Activated CD4-positive, alpha-beta T cell treated with anti-CD3 and anti-CD28 coated beads for 48 hours (primary cell): ENCODE results near the gene KCNC4.

ENCODE experiments used
- DNase-seq: peaks from one replicate; pipeline ENCODE4 v3.0.0-alpha.2; 2020

Gene KCNC4

DNA sequence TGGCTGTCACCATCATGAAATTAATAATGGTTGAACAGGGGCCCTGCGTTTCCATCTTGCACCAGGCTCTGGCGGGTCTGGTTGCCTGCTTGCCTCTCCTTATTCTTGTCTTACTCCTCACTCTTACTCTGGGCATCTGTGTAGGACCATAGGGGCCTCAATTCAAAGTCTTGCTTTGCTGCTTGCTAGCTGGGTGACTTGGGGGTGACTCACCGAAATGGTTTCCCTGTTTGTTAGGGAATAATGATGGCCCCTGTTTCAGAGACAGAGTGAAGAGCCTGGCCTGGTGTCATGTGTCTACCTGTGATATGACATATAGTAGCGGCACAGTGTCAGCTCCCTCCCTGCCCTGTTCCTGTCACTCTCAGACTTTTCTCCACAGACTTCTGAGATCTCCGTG, 24.6 kb downstream of the KCNC4 start:
- peak; percentile 29 for DNase-seq

DNA sequence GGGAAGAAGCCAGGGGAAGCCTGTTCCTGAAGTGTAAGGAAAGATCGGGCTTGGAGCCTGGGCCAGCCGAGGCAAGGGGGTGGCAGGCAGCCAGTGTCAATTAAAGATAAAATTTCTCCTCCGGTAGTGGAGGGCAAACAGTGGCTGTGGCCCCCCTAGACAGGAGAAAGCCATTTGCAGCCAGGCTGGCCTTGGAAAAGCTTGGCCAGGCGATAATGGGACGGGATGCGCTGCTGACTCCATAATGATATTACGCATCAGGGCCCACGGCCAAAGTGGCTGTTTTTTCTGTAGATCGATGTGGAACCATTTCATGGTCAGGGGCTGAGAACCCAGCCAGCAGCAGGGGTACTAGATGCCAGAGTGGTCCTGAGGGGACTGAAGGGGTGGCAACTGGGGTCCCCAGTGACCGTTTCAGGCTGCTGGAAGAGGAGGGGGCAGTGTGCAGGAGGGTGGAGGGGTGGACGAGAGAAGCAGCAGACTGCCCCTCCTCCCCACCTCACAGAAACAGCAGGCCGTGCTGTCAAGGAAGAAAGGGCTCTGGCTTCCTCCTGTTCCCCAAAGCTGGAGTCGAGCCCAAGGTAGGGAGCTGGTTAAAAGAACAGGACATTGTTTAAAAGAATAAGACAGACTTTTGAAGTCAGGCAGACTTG, 25.2 kb downstream of the KCNC4 start:
- no peak for DNase-seq

GRCh38 chr1:110235834-110236682, 25.9 kb downstream of the KCNC4 start:
- peak; percentile 82 for DNase-seq

DNA sequence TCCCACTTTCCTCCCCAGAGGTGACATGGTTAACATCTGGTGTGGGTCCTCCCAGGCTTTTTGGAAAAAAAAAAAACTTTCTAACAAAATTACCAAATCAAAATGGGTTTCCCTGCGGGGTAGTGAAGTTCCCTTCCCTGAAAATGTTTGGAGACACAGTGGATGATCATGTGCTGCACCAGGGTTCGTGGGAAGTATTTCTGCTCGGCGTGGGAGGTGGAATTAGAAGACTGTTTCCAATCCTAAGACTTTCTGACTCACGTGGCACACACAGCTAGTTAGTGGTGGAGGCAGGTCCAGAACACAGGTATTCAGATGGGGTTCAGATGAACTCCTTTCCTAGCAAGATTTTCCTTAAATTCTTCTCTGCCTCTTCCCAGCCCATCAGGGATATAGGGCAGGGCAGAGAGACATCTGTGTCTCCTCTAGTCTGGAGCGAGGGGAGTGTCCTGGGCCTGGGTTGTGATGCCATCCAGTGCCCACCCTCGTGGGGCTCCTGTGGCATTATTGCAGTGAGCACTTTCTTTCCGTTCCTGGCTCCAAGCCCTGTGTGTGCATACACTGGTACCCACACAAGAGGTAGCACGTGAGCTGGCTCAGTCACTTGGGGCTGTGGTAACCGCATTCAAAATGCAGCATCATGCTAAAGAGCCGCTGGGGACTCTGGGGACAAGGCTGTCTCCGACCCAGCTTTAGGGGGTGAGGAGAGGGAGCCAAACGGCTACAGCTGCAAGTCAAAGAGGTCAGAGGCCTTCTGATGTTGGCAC, 27.5 kb downstream of the KCNC4 start:
- DNase-seq, result no peak

DNA sequence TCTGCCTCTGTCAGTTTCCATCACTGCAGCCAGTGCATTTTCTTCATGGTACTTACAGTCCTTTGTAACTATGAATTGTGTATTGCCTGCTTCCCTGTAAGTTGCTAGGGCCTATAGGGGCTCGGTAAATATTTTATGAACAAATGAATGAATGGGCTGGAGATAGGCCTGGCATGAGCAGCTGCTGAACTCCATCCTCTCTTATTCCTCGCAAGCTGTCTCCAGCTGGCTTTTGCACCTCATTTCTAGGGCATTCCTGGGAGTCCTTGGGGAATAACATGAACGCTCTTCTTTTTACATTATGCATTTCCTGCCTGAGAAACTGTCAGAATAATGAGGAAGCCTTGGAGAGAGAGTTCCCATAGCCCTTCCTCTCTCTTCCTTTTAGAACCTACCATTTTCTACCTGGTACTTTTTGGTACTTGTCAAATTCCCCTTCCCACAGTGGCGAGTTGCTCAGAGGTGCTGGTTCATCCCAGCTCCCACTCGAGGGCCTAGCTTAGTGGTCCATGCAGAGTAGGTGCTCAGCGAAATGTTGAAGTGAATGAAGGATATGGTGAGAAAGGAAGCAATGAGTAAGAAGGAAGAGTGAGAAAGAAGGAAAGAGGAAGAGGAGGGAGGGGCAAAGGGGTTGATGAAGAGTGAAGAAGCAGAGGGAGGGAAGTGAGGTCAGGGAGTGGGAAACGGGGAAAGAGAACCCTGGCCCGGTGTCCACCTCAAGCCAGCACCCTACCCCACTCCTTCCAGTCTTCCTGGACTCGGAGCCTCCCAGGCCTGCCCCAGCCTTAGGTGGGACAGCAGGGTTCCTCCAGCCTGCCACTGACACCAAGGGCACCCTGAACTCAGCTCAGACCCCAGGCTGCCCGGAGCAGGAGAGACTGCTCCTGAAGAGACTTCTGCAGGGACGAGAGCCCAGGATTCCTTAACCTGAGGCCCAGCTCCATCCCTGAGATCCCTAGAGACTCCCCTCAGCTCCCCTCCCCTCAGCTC, 29.6 kb downstream of the KCNC4 start:
- DNase-seq, result no peak

DNA sequence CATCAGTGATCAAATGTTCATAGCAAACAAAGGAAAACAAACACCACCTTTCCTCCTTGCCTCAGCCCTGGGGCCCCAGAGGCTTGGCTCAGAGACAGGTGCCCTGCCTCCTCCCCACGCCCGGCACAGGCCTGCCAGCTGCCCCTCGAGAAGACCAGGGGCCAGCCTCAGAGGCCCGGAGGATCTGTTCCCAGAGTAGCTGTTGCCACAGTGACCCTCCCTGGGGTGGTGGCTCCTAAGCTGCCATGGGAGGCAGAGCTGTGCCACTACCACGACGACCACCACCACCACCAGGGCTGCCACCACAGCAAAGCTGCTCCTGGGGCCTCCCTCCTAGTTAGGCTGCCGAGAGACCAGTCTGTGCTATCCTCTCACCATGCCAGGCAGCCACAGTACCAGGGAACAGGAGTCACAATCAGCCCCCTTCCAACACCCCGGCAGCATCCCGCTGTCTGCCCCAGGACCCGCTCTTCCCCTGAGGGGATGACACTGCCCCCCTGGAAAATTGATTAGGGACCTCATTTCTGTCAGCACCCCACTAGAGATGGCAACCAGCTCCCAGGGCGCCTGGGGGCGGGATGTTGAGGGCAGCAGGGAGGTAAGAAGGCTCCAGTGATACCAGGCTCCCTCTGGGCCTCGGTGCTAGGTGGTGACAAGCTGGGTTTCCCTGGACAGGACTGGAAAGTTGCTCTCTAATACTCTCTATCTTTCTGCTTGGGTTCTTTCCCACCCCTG, 30.5 kb downstream of the KCNC4 start:
- DNase-seq, result no peak

GRCh38 chr1:110241516-110241915, 31.4 kb downstream of the KCNC4 start:
- no peak for DNase-seq

- DNase-seq, result no peak
These were observed 31.9 kb downstream of the KCNC4 start for GRCh38 chr1:110242062-110242461.

- DNase-seq, result no peak
These were observed 32.6 kb downstream of the KCNC4 start for GRCh38 chr1:110242731-110243130.

- DNase-seq, result no peak
These were observed 33.0 kb downstream of the KCNC4 start for GRCh38 chr1:110243146-110243545.

- peak; percentile 31 for DNase-seq
These were observed 33.5 kb downstream of the KCNC4 start for GRCh38 chr1:110243574-110243973.

- no peak for DNase-seq
These were observed 35.9 kb downstream of the KCNC4 start for GRCh38 chr1:110245876-110246620.

DNA sequence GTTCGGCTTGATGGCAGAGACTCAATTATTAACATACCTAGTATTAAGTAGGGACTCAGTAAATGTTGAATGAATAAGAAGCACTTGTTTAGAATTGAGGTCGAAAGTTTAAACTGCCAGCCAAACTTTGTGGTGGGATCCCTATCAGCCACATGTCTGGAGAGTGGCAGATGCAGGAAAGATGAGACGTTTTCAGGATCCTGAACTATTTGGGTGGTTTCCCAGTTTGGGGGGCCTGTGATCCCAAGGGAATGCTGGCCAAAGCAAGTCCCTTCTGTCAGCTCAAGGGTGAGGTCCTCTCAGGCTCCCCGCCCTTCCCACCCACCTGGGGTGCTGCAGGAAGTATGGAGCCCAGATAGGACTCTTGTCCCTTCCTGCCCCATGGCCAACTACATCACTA, 38.6 kb downstream of the KCNC4 start:
- DNase-seq, result no peak

GRCh38 chr1:110249256-110249655, 39.1 kb downstream of the KCNC4 start:
- no peak for DNase-seq

DNA sequence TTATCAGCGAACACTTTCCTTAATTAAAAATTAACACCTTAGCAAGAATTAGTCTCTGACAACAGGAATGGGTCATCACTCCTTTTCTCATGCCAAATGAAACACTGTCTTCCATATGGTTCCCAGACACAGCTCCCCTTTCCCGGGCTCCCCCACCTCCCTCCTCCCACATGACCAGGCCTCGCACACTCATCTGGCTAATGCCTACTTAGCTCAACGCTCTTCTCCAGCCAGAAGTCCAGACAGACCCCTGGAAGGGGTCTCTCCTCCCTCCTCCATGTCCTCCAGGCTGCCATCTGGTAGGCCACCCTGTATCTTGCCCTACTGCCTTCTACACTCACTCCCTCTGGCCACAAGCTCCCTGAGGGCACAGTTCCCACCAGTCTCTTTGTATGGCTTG, 39.9 kb downstream of the KCNC4 start:
- DNase-seq, result no peak

GRCh38 chr1:110250749-110251148, 40.6 kb downstream of the KCNC4 start:
- DNase-seq, result no peak

DNA sequence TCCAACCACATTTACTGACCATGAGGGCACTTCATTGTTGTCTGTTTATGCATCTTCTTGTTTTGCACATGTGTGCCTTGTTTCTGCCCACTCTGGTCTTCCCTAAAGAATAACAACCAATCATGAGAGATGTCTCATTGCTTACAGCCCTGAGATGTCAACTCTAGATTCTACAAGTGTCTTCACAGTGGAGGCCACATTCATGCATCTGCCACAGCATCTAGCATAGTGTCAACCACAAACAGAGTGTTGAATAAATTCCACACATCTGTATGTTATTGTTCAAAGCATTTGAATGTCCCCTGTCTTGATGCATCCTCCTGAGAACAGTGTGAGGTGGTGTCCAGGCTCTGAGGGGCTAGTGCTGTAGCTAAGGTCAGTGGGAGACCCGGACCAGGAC, 43.1 kb downstream of the KCNC4 start:
- DNase-seq, result no peak

GRCh38 chr1:110254604-110255391, 44.7 kb downstream of the KCNC4 start:
- no peak for DNase-seq

DNA sequence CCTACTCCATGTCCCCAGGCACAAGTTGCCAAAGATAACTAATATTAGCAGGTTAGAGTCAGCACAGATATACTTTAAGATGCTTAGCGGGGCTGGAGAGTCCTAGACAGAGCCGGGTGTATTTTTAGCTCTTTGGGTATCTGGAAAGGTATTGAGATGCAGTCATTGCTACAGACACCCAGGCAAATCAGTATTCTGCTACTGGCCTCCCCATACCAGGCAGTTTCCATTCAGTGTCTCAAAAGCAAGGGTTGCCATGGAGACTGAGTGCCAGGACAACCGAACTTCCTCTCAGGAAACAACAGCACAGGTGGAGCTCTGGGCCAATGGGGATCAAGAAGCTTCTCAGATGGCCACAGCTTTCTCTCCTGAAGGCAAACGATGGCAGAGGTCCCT, 45.3 kb downstream of the KCNC4 start:
- no peak for DNase-seq

GRCh38 chr1:110258734-110259133, 48.6 kb downstream of the KCNC4 start:
- no peak for DNase-seq
